Sigmoid colon (tissue), 3 donors: ENCODE data around the gene NOC4L.

Source experiments
- POLR2A ChIP-seq, 2 donors: fragments of 450-650 bp; IDR thresholded peaks; one replicate each; pipeline ENCODE4 v1.6.1; 2016; ENCODE audit warnings: antibody characterized with exemption in 2 of 2, mild to moderate bottlenecking in 2 of 2, moderate library complexity in 2 of 2
- TF ChIP-seq, protein P1 (sequence below), 4 experiments: fragments of 450-650 bp in 3 of 4; fragments of 200-600 bp in 1 of 4; IDR thresholded peaks; one replicate each; pipeline ENCODE4 v1.5.1; 2016 to 2019; ENCODE audit warnings: antibody characterized with exemption in 4 of 4, mild to moderate bottlenecking in 3 of 4, moderate library complexity in 2 of 4

DNA sequence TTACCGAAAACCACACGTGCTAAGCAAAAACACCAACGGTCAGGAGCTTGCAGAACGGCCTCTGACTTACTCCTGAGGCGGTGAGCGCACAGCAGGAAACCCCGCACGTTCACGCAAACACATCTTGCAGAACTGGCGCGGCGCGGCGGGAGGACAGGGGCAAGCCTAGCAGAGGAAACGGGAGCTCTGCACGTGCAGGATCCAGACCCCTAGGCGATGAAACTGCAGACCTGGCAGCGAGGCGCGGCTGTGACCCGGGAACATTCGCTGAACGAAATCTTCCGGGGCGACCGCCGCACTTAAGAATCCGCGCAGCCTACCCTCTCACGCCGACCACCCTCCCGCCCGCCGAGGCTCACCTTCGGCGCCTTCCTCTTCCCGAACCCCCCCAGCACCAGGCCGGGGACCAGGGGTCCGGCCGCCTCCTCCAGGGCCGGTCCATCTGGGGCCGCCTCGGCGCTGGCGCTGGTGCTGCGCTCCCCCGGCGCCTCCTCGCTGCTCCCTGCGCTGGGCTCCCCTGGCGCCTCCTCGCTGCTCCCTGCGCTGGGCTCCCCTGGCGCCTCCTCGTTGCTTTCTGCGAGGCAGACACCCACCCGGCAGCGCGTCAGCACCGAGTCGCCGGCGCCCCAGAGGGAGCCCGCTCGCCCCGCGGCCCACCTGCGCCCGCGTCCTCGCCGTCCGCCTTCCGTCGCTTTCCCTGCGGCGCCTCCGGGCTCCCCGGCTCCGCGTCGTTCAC lies 753 bp upstream of the NOC4L start:
- TF ChIP-seq, protein P1, sequence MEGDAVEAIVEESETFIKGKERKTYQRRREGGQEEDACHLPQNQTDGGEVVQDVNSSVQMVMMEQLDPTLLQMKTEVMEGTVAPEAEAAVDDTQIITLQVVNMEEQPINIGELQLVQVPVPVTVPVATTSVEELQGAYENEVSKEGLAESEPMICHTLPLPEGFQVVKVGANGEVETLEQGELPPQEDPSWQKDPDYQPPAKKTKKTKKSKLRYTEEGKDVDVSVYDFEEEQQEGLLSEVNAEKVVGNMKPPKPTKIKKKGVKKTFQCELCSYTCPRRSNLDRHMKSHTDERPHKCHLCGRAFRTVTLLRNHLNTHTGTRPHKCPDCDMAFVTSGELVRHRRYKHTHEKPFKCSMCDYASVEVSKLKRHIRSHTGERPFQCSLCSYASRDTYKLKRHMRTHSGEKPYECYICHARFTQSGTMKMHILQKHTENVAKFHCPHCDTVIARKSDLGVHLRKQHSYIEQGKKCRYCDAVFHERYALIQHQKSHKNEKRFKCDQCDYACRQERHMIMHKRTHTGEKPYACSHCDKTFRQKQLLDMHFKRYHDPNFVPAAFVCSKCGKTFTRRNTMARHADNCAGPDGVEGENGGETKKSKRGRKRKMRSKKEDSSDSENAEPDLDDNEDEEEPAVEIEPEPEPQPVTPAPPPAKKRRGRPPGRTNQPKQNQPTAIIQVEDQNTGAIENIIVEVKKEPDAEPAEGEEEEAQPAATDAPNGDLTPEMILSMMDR (IDR thresholded peaks at IDR 0.05): no peak
- no peak for TF ChIP-seq POLR2A (IDR thresholded peaks at IDR 0.05)
